NCI-H2196 treated with DMSO at 0.1 percent for 48 hours (cell line): Measurements from ENCODE around the gene CCNK.

Experiments used
- DNase-seq: peaks from one replicate; lab custom pipeline; 2025; ENCODE audit not compliant: unreplicated experiment; lab: John Stamatoyannopoulos, UW

Gene CCNK

GRCh38 chr14:99550387-99550992 is 69.3 kb downstream of the CCNK start:
- no peak for DNase-seq

GRCh38 chr14:99551034-99551922 is 70.1 kb downstream of the CCNK start:
- no peak for DNase-seq

GRCh38 chr14:99552021-99552553 is 70.9 kb downstream of the CCNK start:
- no peak for DNase-seq

- DNase-seq: no peak
Measured at GRCh38 chr14:99552572-99553216, 71.5 kb downstream of the CCNK start.

- DNase-seq: no peak
Measured at GRCh38 chr14:99554184-99554583, 73.0 kb downstream of the CCNK start.

- no peak for DNase-seq
Measured at GRCh38 chr14:99554757-99555531, 73.7 kb downstream of the CCNK start.

GRCh38 chr14:99556134-99556791 is 75.1 kb downstream of the CCNK start:
- DNase-seq: no peak

GRCh38 chr14:99559286-99559990 is 78.2 kb downstream of the CCNK start:
- no peak for DNase-seq

GRCh38 chr14:99560403-99560802 is 79.2 kb downstream of the CCNK start:
- DNase-seq: no peak

GRCh38 chr14:99560922-99561683 is 79.9 kb downstream of the CCNK start:
- no peak for DNase-seq

GRCh38 chr14:99561864-99562263 is 80.7 kb downstream of the CCNK start:
- no peak for DNase-seq
